ENCODE data around the gene ASB18.
"Not testable (repeated sequence)": the region's sequence is repeated elsewhere in the genome, so short reads cannot be mapped to it uniquely, and the experiment has no call there.

Gene ASB18

GRCh38 chr2:236282406-236282805, 18.2 kb upstream of the ASB18 start:
- no peak for DNase-seq

- DNase-seq: no peak
Observed at GRCh38 chr2:236281423-236281822, 17.2 kb upstream of the ASB18 start.

GRCh38 chr2:236273126-236273525, 8.9 kb upstream of the ASB18 start:
- no peak for DNase-seq

- DNase-seq: no peak
Observed at GRCh38 chr2:236271851-236272250, 7.6 kb upstream of the ASB18 start.

- DNase-seq: not testable (repeated sequence)
Observed at GRCh38 chr2:236269876-236270275, 5.7 kb upstream of the ASB18 start.

- DNase-seq: no peak
Observed at GRCh38 chr2:236265675-236266074, 1.5 kb upstream of the ASB18 start.

GRCh38 chr2:236262238-236262637, 2.0 kb downstream of the ASB18 start:
- no peak for DNase-seq

GRCh38 chr2:236261452-236261851, 2.8 kb downstream of the ASB18 start:
- no peak for DNase-seq

GRCh38 chr2:236259371-236259770, 4.8 kb downstream of the ASB18 start:
- no peak for DNase-seq

GRCh38 chr2:236257575-236257974, 6.6 kb downstream of the ASB18 start:
- no peak for DNase-seq

- no peak for DNase-seq
Observed at GRCh38 chr2:236257136-236257535, 7.1 kb downstream of the ASB18 start.

GRCh38 chr2:236256366-236256985, 7.7 kb downstream of the ASB18 start:
- DNase-seq: no peak

GRCh38 chr2:236254674-236255073, 9.5 kb downstream of the ASB18 start:
- no peak for DNase-seq

GRCh38 chr2:236254001-236254400, 10.2 kb downstream of the ASB18 start:
- DNase-seq: no peak

GRCh38 chr2:236252602-236253001, 11.6 kb downstream of the ASB18 start:
- DNase-seq: no peak

GRCh38 chr2:236250909-236251579, 13.2 kb downstream of the ASB18 start:
- DNase-seq: no peak

GRCh38 chr2:236250286-236250685, 13.9 kb downstream of the ASB18 start:
- DNase-seq: no peak

GRCh38 chr2:236249066-236249465, 15.1 kb downstream of the ASB18 start:
- no peak for DNase-seq

GRCh38 chr2:236246711-236247246, 17.4 kb downstream of the ASB18 start:
- no peak for DNase-seq

GRCh38 chr2:236244256-236244655, 19.9 kb downstream of the ASB18 start:
- no peak for DNase-seq

- no peak for DNase-seq
Observed at GRCh38 chr2:236242057-236242495, 22.1 kb downstream of the ASB18 start.

- no peak for DNase-seq
Observed at GRCh38 chr2:236241181-236242056, 22.8 kb downstream of the ASB18 start.

GRCh38 chr2:236240228-236240990, 23.8 kb downstream of the ASB18 start:
- no peak for DNase-seq
